DOHH2 (cell line): ENCODE data around the gene VEGFC.

Source experiments
- H3F3A ChIP-seq: fragments of 200-600 bp; sonication (generic), shearing (Covaris generic); 2 replicates; pipeline ENCODE4 v1.6.0; 2016; ENCODE audit warnings: antibody characterized with exemption, mild to moderate bottlenecking; ENCODE audit not compliant: control insufficient read depth, insufficient read depth
- H3K27ac ChIP-seq: fragments of 200-600 bp; sonication (generic); 2 replicates; pipeline ENCODE4 v1.5.1; 2014; ENCODE audit warnings: low read depth, mild to moderate bottlenecking, low read length, moderate library complexity
- H3K27me3 ChIP-seq: fragments of 200-600 bp; sonication (generic); 2 replicates; pipeline ENCODE4 v1.6.1; 2014; ENCODE audit warnings: mild to moderate bottlenecking, low read length, mixed read lengths; ENCODE audit not compliant: control insufficient read depth
- H3K36me3 ChIP-seq: fragments of 200-600 bp; sonication (generic); 2 replicates; pipeline ENCODE4 v1.6.1; 2014; ENCODE audit warnings: mild to moderate bottlenecking, low read length, moderate library complexity, mixed read lengths; ENCODE audit not compliant: control insufficient read depth
- H3K4me1 ChIP-seq: fragments of 200-600 bp; sonication (generic); 2 replicates; pipeline ENCODE4 v1.6.1; 2014; ENCODE audit warnings: mild to moderate bottlenecking, low read length, mixed read lengths; ENCODE audit not compliant: control insufficient read depth
- H3K4me2 ChIP-seq: fragments of 200-600 bp; sonication (generic); 2 replicates; pipeline ENCODE4 v1.6.0; 2014; ENCODE audit warnings: mild to moderate bottlenecking, low read length, moderate library complexity
- H3K4me3 ChIP-seq: fragments of 200-600 bp; sonication (generic); 2 replicates; pipeline ENCODE4 v1.5.1; 2014; ENCODE audit warnings: mild to moderate bottlenecking, low read length, mixed read lengths
- H3K79me2 ChIP-seq: fragments of 200-600 bp; sonication (generic); 2 replicates; pipeline ENCODE4 v1.6.1; 2014; ENCODE audit warnings: mild to moderate bottlenecking, low read length, mixed read lengths; ENCODE audit not compliant: control insufficient read depth
- H3K9me2 ChIP-seq: fragments of 200-600 bp; sonication (generic); replicated peaks from 2 replicates; pipeline ENCODE4 v1.6.1; 2014; ENCODE audit warnings: mild to moderate bottlenecking, low read length, mixed read lengths; ENCODE audit not compliant: control insufficient read depth
- H3K9me3 ChIP-seq: fragments of 200-600 bp; sonication (generic); 2 replicates; pipeline ENCODE4 v1.6.1; 2014; ENCODE audit warnings: antibody characterized with exemption, low read length, mixed read lengths; ENCODE audit not compliant: control insufficient read depth, insufficient read depth
- H4K20me1 ChIP-seq: fragments of 200-600 bp; sonication (generic); 2 replicates; pipeline ENCODE4 v1.6.0; 2014; ENCODE audit warnings: low read depth, mild to moderate bottlenecking, antibody characterized with exemption, low read length, moderate library complexity; ENCODE audit not compliant: control insufficient read depth, insufficient read depth
- CTCF ChIP-seq: fragments of 200-600 bp; sonication (generic); IDR thresholded peaks from one replicate; pipeline ENCODE4 v1.5.1; 2014; ENCODE audit warnings: antibody characterized with exemption, mild to moderate bottlenecking, low read depth, low read length; ENCODE audit not compliant: poor library complexity, severe bottlenecking
- EZH2phosphoT487 ChIP-seq: fragments of 200-600 bp; sonication (generic); IDR thresholded peaks from 2 replicates; pipeline ENCODE4 v1.6.1; 2017; ENCODE audit warnings: borderline replicate concordance, mild to moderate bottlenecking, antibody characterized with exemption, low read length, moderate library complexity, mixed read lengths

Gene VEGFC

DNA sequence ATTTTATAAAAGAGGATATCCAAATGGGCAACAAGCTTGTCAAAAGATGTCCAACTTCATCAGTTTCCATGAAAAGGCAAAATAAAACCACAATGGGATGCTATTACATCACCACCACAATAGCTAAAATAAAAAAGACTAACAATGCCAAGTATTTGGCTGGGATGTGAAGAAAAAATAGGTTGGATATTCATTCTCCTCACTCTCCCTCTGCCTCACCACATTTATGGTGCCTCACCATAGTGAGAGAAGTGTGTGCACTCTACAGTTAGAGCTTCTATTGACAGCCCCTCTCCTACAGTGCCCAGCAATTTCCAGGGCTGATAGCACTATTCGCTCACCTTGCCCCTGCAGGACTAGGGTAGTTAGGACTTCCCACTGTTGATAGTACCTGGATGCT, 25.5 kb downstream of the VEGFC start:
- H3K79me2 ChIP-seq = no peaks in the 10 kb centered on the region
- no peaks in the 10 kb centered on the region for H3K9me2 ChIP-seq
- H3K27ac ChIP-seq = no peak overlapping the region
- H3K9me3 ChIP-seq = no peaks in the 10 kb centered on the region
- H3K4me2 ChIP-seq = no peak overlapping the region
- TF ChIP-seq CTCF (no peak), EZH2phosphoT487 (no peak)
- no peaks in the 10 kb centered on the region for H3F3A ChIP-seq
- no peaks in the 10 kb centered on the region for H4K20me1 ChIP-seq
- H3K4me1 ChIP-seq = no peaks in the 10 kb centered on the region
- no peaks in the 10 kb centered on the region for H3K36me3 ChIP-seq
- H3K4me3 ChIP-seq = no peak overlapping the region
- no peaks in the 10 kb centered on the region for H3K27me3 ChIP-seq

- no peak for TF ChIP-seq CTCF
- Histone ChIP-seq H3K79me2 (no peaks in the 10 kb centered on the region), H3K4me1 (no peaks in the 10 kb centered on the region), H4K20me1 (no peaks in the 10 kb centered on the region), H3K4me2 (no peak overlapping the region), H3K27me3 (no peaks in the 10 kb centered on the region), H3K9me2 (no peaks in the 10 kb centered on the region), H3K9me3 (no peaks in the 10 kb centered on the region), H3F3A (no peaks in the 10 kb centered on the region), H3K36me3 (no peaks in the 10 kb centered on the region), H3K27ac (no peak overlapping the region), H3K4me3 (no peak overlapping the region)
These were observed 29.9 kb downstream of the VEGFC start for GRCh38 chr4:176762661-176763308.

GRCh38 chr4:176761872-176762271, 30.9 kb downstream of the VEGFC start:
- Histone ChIP-seq H3K27ac (no peak overlapping the region), H3F3A (no peaks in the 10 kb centered on the region), H3K36me3 (no peaks in the 10 kb centered on the region), H3K4me2 (no peak overlapping the region), H3K27me3 (no peaks in the 10 kb centered on the region), H3K4me3 (no peak overlapping the region), H3K9me3 (no peaks in the 10 kb centered on the region), H3K9me2 (no peaks in the 10 kb centered on the region), H4K20me1 (no peaks in the 10 kb centered on the region), H3K79me2 (no peaks in the 10 kb centered on the region), H3K4me1 (no peaks in the 10 kb centered on the region)
- no peak for TF ChIP-seq EZH2phosphoT487
- no peak for TF ChIP-seq CTCF

DNA sequence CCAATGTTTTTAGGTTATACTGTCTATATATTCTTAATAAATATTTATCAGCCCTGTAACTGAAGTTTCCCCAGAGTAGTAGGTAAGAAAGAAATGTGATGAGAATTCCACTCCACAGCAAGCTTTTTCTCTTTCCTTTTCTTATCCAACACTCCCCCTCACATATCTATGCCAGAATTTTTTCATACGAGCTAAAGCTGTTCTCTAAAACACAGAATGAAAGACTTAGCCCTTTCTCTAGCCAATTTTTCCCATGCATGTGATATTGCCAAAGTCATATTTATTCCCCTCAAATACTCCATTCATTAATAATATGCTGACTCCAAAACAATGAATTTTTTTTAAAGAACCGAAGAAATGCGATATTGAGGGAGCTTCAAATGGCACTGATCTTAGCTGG, 32.3 kb downstream of the VEGFC start:
- H3K27ac ChIP-seq = no peak overlapping the region
- no peaks in the 10 kb centered on the region for H3F3A ChIP-seq
- H3K4me1 ChIP-seq = no peaks in the 10 kb centered on the region
- TF ChIP-seq EZH2phosphoT487 = no peak
- H4K20me1 ChIP-seq = no peaks in the 10 kb centered on the region
- no peaks in the 10 kb centered on the region for H3K9me2 ChIP-seq
- no peaks in the 10 kb centered on the region for H3K79me2 ChIP-seq
- H3K36me3 ChIP-seq = no peaks in the 10 kb centered on the region
- no peak overlapping the region for H3K4me3 ChIP-seq
- H3K4me2 ChIP-seq = no peak overlapping the region
- H3K27me3 ChIP-seq = no peaks in the 10 kb centered on the region
- H3K9me3 ChIP-seq = no peaks in the 10 kb centered on the region
